Mucosa of gallbladder (tissue), 1 donor: ENCODE data around the gene HOXA2. TPM values are rescaled to one million over a fixed set of nuclear protein-coding genes. Genes with fewer than 3 reads are reported as not detected.
A peak's percentile ranks its signal among the peaks of the same experiment; 100 is the strongest.

Source experiments
- DNase-seq: peaks from one replicate; pipeline ENCODE4 v3.0.0-alpha.2; 2020; ENCODE audit warnings: low spot score
- total RNA-seq: library from RNA; stranded (reverse); gene quantifications from one replicate; pipeline ENCODE4 v1.2.1, GENCODE V29; 2021
- donor health status: DM: no; HTN: no; CAD: no.

Gene HOXA2
- total RNA-seq, result 0.52 TPM

DNA sequence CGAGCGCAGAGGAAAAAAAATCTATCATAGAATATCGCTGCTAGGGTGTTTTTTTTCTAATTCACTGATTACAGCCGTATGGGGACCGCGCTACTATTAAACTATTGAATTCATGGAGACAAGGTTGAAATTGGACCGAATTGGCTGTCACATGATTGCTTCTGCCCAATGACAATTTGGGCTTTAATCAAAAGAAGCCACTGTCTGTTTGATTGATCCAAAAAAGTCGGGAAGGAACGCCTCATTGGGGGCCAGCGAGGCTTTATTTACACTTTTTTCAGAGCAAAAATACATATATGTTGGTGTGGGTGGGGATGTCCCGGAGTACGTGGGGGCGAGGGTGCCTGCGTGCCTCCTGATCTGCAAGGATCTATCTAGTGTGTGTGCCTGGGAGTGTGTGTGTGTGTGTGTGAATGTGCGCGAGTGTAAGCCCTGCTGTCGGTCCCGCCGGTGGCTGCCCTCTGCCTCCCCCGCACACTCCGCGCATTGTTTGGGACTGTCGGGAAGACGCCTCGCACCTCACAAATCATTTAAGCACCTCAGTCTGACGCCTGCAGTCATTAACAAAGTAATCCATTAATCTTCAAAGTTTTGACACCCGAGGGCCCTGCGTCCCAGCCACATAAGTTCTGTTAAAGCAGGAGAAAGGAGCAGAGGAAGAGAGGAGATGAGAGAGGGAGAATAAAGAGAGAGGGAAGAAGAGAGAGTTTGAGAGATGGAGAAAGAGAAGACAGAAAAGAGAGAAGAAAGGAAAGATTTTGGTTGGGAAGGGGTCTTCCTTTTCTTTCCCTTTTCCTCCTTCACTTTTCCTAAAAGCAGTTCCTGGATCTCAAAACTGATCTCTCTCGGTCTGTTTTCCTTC lies at the start of gene HOXA2:
Gene HOXA2 (minus strand): TSS at position 103 of the 862 bp plus-strand sequence. CDS start 183 bp downstream, outside the sequence.
- no peak for DNase-seq

DNA sequence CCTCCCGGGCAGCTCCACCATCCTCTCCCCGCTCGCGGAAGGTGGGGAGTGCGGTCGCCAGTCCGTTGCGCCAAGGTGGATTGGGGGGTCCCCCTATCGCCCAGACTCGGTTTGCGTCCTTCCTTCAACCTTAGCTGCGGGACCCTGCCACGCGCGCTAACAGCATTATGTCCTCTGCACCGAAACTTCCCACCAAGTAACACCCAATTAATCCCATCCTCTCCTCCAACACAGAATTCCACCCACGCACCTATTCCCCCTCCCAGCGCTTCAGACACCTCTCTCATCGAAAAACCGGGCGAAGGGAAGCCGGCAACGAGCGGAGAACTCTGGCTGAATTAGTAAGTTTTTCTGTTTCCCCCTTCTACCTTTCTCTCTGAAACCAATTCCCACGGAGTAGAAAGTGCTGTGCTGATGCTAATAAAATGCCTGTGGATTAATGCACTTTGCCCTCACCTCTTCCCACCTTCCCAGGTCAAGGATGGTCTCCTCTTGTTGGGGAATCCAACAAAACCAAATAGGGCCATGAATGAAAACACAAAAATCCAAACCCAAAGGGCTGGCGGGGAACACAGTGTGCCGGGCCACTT lies 49.0 kb upstream of the HOXA2 start:
- no peak for DNase-seq

DNA sequence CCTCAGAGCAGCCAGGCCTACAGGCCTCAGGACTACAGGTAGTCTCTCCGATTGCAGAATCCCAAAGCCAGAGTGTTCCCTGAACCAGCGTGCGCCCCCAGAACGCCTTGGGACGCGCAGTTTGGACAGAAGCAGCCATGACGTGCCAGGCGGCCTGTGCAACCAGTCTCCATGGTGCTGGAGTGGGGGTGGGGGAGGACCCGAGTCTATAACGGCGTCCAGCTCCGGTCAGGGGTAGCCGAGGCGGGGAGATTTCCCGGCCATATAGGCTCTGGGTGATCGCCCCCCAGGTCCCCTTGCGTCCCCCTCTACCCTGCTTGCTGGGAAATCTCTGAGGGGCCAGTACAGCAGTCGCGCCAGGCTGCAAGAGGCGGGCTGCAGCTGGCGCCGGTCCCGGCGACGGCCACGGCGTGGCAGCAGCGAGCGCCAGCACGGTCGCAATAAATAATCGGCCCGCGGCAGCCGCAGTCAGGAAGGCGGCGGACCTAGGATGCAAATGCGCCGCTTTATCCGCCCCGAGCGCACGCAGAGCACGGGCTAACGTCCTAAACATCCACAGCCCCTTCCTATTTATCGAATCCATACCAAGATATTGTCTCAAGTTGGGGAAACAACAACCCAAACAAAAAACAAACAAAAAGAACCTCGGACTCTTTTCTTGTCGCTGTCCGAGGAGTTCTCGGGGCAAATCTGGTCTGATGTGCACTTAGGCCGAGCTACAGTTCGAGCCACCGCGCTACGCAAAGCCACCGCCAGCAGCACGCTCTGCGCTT lies 48.3 kb upstream of the HOXA2 start:
- peak; percentile 56 for DNase-seq

DNA sequence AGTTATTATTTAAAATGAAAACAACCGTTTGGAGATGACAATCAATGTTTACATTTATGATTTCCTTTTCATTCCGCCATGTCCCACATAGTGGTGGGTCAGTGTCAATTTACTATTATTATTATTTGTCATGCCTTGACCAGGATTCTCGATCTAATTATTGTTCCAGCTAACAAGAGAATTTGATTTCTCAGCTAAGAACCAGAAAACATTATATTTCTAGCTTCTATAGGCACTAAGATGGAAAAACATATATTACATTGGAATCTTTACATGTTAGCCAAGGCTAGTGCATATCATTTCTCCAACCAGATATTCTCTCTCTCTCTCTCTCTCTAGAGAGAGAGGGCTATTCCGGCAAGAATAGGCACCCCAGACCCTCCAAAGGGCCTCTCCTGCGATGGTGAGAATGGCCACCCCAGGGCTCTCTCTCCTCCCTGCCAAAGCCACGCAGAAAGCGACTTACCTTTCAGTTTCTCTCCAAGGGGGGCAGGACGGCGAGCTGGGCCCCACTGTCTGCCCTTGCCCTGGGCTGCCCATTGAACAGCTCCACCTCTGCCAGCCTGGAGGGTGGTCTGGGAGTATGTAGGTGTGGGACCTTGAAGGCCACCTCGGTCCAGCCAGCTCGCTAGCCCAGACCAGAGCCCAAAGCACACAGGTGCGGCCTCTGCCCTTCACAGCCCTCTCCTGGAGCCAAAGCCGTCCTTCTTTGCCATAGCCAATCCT lies 47.5 kb upstream of the HOXA2 start:
- no peak for DNase-seq

DNA sequence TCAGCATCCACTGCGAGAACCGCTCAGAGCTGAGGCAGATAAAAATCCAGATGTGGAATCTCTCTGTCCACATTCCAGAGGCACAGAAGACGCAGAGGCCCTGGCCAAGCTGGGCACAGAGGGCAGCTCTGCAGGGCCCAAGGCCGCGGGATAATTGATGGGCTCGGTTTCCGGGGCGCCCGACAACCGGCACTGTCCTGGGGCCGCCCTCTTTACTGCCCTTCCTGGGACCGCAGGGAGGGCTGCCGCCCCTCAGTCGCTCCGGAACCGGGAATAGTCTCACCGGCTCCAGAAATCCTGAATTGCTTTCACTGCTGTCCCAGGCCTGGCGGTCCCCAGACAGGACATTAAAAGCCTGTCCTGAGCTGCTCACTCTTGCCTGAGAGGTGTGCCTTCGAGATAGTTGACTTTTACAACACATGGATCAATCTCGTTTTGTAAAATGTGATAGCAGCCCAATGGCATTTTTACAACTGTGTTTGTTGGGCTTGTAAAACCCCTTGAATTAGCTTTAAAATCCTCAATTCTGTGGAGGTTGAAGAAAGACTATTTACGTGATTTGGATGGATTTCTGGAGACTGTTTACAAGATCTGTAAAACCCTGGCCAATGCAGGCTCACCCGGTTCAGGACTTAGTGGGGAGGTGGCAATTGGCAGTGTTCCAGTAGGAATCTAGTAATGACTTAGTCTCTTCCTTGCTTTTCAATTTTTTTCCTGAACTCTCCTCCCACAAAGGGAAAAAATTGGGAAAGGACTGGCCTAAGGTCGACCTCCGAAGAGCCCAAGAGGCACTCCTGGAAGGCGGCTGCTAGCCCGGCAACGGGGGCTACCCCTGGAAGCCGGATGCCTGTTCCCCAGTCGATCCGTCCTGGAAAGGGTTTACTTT lies 46.5 kb upstream of the HOXA2 start:
- DNase-seq, result no peak

DNA sequence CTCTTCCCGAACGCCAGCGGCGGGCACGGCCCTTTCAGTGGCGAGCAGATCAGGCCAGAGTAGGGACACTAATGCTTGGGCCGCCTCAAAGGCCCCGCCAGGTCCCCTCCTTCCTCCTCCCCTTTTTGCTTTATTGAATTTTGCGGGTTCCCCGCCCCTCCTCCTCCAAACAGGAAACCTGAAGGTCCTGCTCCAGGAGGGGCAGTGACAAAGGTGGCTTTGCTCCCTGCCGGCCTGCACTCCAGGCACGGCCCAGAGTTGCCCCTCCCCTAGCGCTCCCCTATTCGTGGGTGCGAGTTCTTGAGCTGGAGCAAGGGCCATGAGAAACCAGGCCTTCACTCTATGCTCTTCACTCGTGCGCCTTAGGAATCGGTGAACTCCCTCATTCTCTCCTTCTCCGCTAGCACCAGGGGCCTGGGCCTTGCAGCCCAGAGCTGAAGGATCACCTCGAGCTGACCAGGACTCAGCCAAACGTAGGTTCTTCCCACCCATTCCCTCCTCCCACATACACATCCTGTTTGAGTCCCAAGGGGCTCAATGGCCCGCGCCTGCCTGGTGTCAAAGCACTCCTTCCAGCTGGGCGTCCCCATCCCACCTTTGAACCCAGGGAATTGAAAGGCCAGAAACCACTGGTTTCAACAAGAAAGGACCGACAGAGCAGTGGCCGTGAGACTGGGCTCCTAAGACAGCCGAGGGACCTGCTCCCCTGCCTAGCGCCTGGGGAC lies 45.7 kb upstream of the HOXA2 start:
- no peak for DNase-seq

DNA sequence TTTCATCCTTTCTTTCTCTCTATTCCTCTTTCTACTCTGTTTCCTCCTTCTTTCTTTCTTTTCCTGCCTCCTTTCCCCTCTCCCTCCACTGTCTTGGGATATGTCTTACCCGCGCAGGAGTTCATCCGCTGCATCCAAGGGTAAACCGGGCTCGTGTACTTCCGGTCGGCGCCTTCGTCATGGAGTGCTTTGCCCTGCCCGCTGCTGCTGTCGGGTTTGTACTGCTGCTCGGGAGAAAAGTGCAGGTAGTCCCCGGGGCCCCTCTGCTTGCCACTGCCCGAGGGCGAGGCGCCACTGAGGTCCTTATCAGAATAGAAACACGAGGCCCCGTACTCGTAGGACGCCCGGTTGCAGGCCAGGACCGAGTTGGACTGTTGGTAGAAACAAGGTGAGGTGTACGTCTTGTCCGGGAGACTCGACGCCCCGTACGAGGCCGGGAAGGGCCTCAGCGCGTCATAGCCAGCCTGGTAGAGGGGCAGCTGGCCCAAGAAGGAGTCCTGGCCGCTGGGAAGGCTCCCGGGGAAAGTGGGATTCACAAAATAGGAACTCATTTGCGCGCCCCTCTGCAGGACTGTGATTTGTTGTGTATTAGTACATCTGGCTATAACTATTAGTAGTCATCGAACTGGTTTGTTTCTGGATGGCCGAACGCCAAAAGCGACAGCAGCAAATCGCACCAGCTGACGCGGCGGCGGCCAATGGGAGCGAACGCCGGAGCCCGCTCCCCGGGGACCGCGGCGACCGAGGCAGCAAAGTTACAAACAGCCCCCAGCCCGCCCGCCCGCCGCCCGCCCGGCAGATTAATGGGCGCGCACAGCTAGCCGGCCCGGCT lies 44.9 kb upstream of the HOXA2 start, which contains the start of gene HOXA6:
Gene HOXA6 (minus strand): TSS at position 576 of the 832 bp plus-strand sequence. CDS start 25 bp downstream, at position 551.
- DNase-seq, result no peak

DNA sequence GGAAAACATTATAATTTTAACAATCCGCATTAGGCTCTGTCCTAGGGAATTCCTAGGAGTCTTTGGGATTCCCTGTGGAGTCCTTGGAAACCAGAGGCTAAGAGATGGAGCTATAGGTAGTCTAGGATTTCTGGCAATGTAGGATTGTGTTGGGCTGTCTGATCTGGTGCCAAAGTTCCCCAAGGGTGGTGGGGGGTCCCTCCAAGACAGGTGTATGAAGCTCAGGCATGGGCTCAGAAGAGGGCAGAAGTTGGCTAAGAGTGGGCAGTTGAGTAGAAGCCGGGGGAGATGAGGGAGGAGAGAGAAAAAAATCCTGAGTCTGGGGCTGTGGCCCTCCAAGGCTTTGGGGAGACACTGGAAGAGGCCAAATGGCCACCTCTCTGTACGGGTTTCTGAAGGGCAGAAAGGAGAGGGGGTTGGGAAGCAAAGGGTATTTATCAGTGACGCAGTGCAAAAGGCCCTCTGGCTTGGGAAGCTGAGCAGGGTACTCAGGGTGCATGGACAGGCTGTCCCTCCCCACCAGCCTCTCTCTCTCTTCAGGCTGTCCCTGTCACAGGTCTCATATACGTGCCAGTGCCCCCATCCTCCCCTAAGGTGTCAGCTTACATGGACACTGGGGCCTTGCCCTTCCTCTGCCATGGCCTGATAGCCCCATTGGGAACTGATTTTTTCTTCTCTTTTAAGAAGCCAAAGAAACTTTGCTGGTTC lies 44.2 kb upstream of the HOXA2 start:
- DNase-seq, result no peak

DNA sequence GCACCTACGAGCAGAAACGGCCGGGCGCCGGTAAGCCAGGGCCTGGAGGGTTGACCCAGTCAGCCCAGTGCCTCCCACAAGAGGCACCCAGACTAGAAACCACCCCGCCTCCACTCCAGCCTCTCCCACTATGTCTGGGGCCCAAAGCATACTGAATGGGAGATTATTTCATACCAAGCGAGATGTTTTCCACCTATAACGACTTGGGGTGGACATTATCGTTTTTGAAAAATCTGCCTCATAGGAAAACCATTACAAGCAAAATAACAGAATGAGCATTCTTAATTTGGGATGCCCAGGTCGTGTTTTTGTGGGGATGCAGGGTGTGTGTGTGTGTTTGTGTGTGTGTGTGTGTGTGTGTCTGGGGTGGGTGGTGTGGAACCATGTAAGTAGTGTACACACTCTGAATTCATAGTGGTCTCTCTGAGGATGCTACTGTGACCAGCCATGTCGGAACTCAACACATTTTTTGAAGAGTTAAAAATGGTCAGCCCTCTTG lies 43.5 kb upstream of the HOXA2 start:
- no peak for DNase-seq

DNA sequence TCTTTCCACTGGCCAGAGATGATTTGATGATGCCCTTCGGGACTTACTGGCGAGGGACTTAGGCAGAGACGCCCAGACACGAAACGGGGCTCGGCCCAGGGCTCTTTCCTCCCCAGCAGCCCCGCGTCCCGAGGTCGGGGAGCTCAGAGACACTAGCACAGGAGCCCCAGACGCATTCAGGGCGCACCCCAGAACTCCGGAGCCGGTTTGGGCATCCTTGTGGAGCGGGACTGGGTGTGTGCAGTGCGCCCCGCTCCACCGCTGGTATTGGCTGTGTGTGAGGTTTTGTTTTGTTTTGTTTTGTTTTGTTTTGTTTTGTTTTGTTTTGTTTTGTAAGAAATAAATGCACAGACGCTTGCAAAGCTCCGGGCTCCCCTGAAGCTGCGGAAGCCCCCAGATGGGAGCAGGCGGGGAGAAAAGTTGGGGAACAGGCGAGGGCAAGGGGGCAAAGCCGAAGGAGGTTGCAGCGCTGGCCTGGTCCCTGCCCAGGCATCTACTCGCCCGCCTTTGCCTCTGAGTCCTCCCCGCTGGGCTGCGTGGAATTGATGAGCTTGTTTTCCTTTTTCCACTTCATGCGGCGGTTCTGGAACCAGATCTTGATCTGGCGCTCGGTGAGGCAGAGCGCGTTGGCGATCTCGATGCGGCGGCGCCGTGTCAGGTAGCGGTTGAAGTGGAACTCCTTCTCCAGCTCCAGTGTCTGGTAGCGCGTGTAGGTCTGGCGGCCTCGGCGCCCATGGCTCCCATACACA lies 42.9 kb upstream of the HOXA2 start:
- DNase-seq, result no peak

DNA sequence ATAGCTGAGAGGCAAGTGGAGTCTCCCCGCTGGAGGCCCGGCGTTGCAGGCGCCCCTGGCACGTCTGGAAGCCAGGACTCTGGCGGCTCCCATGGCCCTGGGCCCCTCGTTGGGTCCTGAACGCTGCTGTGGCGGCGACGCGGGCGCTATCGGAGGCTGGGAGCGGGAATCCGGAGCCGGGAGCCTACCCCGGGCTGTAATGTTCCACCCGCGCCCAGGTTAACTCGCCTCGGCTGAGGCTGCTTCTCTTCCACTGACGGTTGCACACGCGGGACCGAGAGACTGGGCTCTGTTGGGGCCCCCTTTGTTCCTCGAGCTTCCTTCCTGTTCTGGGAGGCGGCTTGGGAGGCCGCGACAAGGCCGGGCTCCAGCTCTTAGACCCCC lies 42.3 kb upstream of the HOXA2 start:
- no peak for DNase-seq

DNA sequence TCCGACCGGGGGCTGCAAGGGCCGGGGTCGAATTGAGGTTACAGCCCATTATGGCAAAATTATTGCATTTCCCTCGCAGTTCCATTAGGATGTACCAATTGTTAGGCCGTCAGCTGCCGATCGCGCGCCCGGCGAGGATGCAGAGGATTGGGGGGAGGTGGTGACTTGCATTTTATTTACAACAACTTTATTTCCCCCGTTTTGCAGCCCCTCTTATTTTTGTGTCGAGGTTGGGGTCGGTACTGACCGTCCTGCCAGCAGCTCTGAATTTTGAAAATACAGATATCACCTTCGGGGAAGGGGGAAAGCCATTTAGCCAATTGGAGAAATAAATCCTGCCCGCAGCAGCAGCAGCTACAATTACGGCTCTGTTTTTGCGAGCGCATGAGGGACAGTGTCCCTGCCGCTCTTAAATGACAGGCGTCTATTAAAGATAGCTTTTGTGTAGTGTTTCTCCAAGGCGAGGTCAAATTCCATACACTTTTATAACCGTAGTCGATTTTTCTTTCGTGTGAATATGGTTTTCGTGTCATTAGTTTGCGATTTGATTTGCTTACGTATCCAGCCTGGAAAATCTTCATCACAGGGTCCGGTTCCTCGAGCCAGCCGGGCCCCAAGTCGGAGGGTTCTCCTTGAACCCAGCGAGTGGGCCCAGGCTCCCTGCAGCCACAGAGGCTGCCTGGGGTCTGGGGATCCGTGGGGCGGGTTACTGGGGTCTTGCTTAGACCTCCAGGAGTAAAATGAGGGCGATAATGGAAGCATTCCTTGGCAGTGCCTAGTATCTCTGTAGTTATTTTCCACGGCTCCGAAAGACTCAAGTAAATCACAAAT lies 41.7 kb upstream of the HOXA2 start:
- no peak for DNase-seq

DNA sequence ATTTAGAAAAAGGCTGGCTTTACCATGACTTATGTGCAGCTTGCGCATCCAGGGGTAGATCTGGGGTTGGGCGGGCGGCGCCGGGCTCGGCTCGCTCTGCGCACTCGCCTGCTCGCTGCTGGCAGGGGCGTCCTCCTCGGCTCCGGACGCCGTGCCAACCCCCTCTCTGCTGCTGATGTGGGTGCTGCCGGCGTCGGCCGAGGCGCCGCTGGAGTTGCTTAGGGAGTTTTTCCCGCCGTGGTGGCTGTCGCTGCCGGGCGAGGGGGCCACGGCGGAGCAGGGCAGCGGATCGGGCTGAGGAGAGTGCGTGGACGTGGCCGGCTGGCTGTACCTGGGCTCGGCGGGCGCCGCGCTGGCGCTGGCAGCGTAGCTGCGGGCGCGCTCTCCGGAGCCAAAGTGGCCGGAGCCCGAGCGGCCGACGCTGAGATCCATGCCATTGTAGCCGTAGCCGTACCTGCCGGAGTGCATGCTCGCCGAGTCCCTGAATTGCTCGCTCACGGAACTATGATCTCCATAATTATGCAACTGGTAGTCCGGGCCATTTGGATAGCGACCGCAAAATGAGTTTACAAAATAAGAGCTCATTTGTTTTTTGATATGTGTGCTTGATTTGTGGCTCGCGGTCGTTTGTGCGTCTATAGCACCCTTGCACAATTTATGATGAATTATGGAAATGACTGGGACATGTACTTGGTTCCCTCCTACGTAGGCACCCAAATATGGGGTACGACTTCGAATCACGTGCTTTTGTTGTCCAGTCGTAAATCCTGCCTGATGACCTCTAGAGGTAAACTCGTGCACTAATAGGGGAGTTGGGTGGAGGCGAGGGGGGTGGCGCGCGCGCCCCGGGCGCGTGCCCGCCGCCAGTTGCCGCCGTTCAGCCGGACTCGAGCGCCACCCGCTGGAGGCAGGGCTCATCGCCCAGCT lies 40.8 kb upstream of the HOXA2 start, which contains the start of gene HOXA5:
Gene HOXA5 (minus strand): TSS at position 659 of the 927 bp plus-strand sequence. CDS start 74 bp downstream, at position 585.
- DNase-seq, result no peak

DNA sequence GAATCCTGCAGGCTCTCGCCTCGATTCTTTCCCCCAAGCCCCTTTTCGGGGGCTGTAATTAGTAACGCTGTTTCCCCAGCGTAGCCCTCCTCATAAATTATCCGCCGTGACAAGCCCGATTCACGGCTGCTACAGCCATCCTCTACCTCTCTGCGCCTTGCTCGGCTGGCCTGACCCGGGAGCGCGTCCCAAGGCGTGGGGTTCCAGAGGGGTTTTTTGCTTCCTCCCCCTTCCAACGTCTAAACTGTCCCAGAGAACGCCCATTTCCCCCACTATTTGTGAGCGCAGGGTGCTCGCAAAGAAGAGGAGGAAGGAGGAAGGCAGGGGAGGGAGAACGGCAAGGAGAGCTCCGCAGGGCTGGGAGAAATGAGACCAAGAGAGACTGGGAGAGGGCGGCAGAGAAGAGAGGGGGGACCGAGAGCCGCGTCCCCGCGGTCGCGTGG lies 40.1 kb upstream of the HOXA2 start:
- no peak for DNase-seq

DNA sequence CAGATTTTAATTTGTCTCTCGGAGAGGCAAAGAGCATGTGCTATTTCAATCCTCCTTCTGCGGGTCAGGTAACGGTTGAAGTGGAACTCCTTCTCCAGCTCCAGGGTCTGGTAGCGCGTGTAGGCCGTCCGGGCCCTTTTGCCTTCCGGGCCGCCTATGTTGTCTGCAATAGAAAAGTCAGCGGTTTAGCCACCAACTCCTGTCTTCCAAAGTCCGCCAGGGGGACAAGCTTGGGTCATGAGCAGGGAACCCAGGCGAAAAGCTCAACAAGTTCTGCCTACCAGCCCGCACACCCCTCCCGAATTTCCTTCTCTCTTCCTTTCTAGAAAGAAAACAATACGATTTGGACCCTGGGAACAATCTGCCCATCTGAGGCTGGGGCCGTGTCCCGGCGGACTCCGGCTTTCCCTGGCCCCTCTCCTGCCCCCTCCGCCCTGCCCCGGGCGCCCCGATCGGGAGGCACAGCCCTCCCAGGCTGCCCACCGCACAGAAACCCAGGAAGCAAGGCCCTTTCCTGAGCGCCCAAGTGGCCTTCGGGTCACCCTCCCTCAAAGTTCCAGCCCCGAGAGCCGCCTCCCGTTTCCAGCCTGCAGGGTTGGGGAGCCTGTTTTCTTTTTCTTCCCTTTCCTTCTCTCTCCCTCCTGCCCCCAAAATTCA lies 39.6 kb upstream of the HOXA2 start:
- no peak for DNase-seq
